ENCODE data around the gene TNS1. TPM values are rescaled to one million over a fixed set of nuclear protein-coding genes. Genes with fewer than 3 reads are reported as not detected.

Gene TNS1
- polyA plus RNA-seq, 3 donors, result 0.26 to 1.6 (median 1.5) TPM

- TF ChIP-seq CTCF (IDR thresholded peaks at IDR 0.05), result no peak
- H3K36me3 Mint-ChIP-seq, result peaks cover 0 to 4% of the 10 kb centered on the region in 2 donors
- Histone ChIP-seq H3K4me2 (replicated peaks; ENCODE audit: extremely low read depth, low read length, poor library complexity, severe bottlenecking) (no peak overlapping the region), H3K9me3 (replicated peaks in 1 of 2; ENCODE audit: control insufficient read depth in 1 of 2, insufficient read depth in 1 of 2, low read length in 2 of 2) (no peaks in the 10 kb centered on the region), H3K9ac (ENCODE audit: insufficient read depth, low read length, poor library complexity, severe bottlenecking) (no peak overlapping the region), H3K36me3 (replicated peaks in 1 of 2; ENCODE audit: control insufficient read depth in 1 of 2, insufficient read depth in 2 of 2, low read length in 2 of 2) (no peaks in the 10 kb centered on the region), H3K27ac (ENCODE audit: low read depth in 1 of 2, low read length in 2 of 2) (no peak overlapping the region), H3K79me2 (ENCODE audit: insufficient read depth, low read length) (peaks cover 19% of the 10 kb centered on the region), H3K4me1 (ENCODE audit: control insufficient read depth in 1 of 2, insufficient read depth in 2 of 2, low read length in 2 of 2) (peaks cover 24 to 31% of the 10 kb centered on the region in 2 donors), H2AFZ (ENCODE audit: insufficient read depth, low read depth, low read length, poor library complexity, severe bottlenecking) (no peak overlapping the region), H3K4me3 (replicated peaks in 1 of 3; ENCODE audit: low read depth in 2 of 3, low read length in 3 of 3) (no peak overlapping the region), H4K20me1 (ENCODE audit: insufficient read depth, low read length) (no peaks in the 10 kb centered on the region), H3K27me3 (ENCODE audit: control insufficient read depth in 2 of 2, insufficient read depth in 2 of 2, low read length in 2 of 2) (no peaks in the 10 kb centered on the region)
- peaks cover 0 to 8% (median 3%) of the 10 kb centered on the region in 3 donors for H3K27me3 Mint-ChIP-seq (ENCODE audit: low read depth in 3 of 3)
- H3K4me1 Mint-ChIP-seq, result peaks cover 24% of the 10 kb centered on the region
- intact Hi-C loops (cut with micrococcal nuclease), result loop anchor here (5.0 kb wide), 2 partner anchors 38 to 43 kb away; partner anchors contain the start of gene RUFY4 (in 1 of the 2)
- H3K27ac Mint-ChIP-seq, result no peak overlapping the region
- DNase-seq, result no peak
- WGBS (ENCODE audit: insufficient coverage), result 81% methylated on average over 14 of the region's 17 CpGs
- H3K9me3 Mint-ChIP-seq, result no peaks in the 10 kb centered on the region
- no peak overlapping the region for H3K4me3 Mint-ChIP-seq
Observed at GRCh38 chr2:218029366-218030360, 26.9 kb upstream of the TNS1 start.

- H3K36me3 ChIP-seq (replicated peaks in 1 of 2; ENCODE audit: control insufficient read depth in 1 of 2, insufficient read depth in 2 of 2, low read length in 2 of 2), result no peaks in the 10 kb centered on the region
- H3K4me2 ChIP-seq (replicated peaks; ENCODE audit: extremely low read depth, low read length, poor library complexity, severe bottlenecking), result no peak overlapping the region
- no peak for TF ChIP-seq CTCF (IDR thresholded peaks at IDR 0.05)
- no peak overlapping the region for H3K4me3 ChIP-seq (replicated peaks in 1 of 3; ENCODE audit: low read depth in 2 of 3, low read length in 3 of 3)
- Mint-ChIP-seq H3K36me3 (peaks cover 0 to 4% of the 10 kb centered on the region in 2 donors), H3K4me3 (no peak overlapping the region), H3K9me3 (no peaks in the 10 kb centered on the region), H3K27me3 (ENCODE audit: low read depth in 3 of 3) (peaks cover 0 to 8% (median 3%) of the 10 kb centered on the region in 3 donors), H3K4me1 (peaks cover 16% of the 10 kb centered on the region), H3K27ac (peak overlapping the region in 1 of 7 donors; percentile 31)
- no peaks in the 10 kb centered on the region for H4K20me1 ChIP-seq (ENCODE audit: insufficient read depth, low read length)
- no peak overlapping the region for H2AFZ ChIP-seq (ENCODE audit: insufficient read depth, low read depth, low read length, poor library complexity, severe bottlenecking)
- peaks cover 13% of the 10 kb centered on the region for H3K79me2 ChIP-seq (ENCODE audit: insufficient read depth, low read length)
- peak overlapping the region; percentile 11 for H3K9ac ChIP-seq (ENCODE audit: insufficient read depth, low read length, poor library complexity, severe bottlenecking)
- no peak for DNase-seq
- no peak overlapping the region for H3K27ac ChIP-seq (ENCODE audit: low read depth in 1 of 2, low read length in 2 of 2)
- no peaks in the 10 kb centered on the region for H3K9me3 ChIP-seq (replicated peaks in 1 of 2; ENCODE audit: control insufficient read depth in 1 of 2, insufficient read depth in 1 of 2, low read length in 2 of 2)
- intact Hi-C loops (cut with micrococcal nuclease), result no loop called here
- WGBS (ENCODE audit: insufficient coverage), result 100% methylated on average over 3 of the region's 6 CpGs
- H3K4me1 ChIP-seq (ENCODE audit: control insufficient read depth in 1 of 2, insufficient read depth in 2 of 2, low read length in 2 of 2), result peaks cover 15 to 22% of the 10 kb centered on the region in 2 donors
- no peaks in the 10 kb centered on the region for H3K27me3 ChIP-seq (ENCODE audit: control insufficient read depth in 2 of 2, insufficient read depth in 2 of 2, low read length in 2 of 2)
Observed at GRCh38 chr2:218028562-218029348, 26.0 kb upstream of the TNS1 start.

Data from CD14-positive monocyte (primary cell).